HG03571 (cell line): ENCODE results near the gene SCN7A.

ENCODE experiments used
- ATAC-seq: cut with Tn5 transposase; IDR thresholded peaks from one replicate; pipeline ENCODE4 v1.9.1; 2021; ENCODE audit not compliant: unreplicated experiment

SCN7A gene

DNA sequence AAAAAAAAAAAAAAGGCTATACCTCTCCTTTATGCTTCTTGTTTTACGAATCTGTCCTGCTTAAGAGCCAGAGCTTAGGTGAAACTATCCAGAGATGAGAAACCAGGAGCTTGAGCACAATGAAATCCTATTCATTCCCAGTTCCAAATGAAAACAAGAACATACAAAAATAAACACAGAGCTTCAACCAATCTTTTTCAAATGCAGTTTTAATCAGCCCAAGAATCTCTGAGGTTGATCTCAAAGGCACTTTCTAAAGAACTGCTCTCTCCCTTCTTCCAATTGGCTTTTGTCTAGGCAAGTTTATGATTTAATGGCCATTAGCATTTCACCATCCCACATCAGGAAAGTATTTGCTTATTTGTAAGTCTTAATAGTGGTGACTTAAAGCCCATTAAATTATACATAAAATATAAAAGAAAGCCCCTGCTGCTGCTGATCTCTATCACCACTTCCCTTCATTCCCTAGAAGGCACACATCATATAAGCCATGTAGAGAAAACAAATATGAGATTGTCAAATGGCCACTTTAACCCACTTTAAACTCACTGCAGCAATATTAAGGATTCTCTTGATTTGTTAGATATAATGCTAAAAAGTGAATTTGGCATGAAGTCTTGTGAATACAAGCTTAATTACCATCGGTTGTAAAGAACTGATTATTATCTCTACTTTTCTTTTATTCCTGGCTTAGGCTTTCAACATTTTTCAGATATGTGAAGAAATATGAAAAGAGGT, 89.0 kb downstream of the SCN7A start:
- ATAC-seq: no peak

GRCh38 chr2:166394245-166394644, 99.8 kb downstream of the SCN7A start:
- no peak for ATAC-seq

- ATAC-seq: no peak
Measured at GRCh38 chr2:166393008-166393407, 101.0 kb downstream of the SCN7A start.

DNA sequence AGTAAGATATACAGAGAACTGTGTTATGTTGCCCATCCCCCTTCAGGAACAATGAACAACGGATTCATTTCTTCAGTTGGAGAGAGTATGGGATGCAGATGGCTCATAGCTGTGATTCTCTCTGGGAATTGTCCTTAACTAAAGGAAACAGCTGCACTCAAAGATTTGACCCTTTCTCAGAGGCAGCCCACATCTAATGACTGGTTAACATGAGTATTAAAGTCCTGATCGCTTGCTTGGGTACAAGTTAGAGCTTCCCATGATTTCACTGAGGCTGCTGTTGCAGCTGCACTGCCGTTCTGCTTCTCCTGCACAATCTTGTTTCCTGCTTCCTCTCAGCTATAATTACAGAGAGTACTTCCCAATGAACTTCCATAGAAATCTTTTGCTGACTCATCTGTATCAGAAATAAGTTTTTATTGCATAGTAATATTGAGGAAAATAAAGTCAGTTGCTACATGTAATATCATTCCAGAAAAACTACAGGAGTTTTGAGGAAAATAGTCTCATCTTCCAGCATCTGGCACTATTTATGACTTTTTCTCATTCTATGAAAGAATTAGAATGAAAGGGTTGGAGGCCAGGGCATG, 105.5 kb downstream of the SCN7A start:
- no peak for ATAC-seq

DNA sequence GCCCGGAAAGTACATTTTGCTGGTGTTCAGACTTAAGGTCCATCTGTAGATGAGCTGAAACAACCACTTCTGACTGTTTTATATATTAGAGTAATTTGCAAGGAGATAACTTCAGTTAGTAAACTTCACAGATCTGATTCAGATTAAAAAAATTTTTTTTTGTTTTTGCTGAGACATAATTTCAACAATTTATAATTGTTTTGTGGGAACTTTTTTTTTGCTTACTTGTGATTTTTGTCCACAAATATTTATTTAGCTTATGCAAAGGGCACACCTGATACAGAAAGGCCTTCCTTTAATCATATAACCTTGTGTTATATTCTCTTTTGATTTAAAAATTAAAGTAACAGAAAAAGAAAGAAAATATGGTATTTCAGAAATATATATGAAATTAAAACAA, 108.7 kb downstream of the SCN7A start:
- ATAC-seq: no peak

- ATAC-seq: no peak
Measured at GRCh38 chr2:166384774-166385173, 109.3 kb downstream of the SCN7A start.

DNA sequence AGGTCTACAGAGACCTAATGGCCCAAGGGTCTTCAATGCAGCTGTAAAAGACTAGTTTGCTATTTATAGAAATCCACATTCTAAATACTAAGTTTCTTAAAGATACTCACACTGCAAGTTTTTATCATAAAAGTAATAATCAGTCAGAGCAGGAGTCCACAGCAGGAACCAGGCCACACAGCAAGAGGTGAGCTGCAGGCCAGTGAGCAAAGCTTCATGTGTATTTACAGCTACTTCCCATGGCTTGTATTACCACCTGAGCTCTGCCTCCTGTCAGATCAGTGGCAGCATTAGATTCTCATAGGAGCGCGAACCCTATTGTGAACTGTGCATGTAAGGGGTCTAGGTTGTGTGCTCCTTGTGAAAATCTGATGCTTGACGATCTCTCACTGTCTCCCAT, 111.6 kb downstream of the SCN7A start:
- no peak for ATAC-seq

GRCh38 chr2:166380615-166381014, 113.4 kb downstream of the SCN7A start:
- no peak for ATAC-seq

- no peak for ATAC-seq
Measured at GRCh38 chr2:166376873-166377272, 117.2 kb downstream of the SCN7A start.

GRCh38 chr2:166376488-166376828, 117.6 kb downstream of the SCN7A start:
- ATAC-seq: no peak

DNA sequence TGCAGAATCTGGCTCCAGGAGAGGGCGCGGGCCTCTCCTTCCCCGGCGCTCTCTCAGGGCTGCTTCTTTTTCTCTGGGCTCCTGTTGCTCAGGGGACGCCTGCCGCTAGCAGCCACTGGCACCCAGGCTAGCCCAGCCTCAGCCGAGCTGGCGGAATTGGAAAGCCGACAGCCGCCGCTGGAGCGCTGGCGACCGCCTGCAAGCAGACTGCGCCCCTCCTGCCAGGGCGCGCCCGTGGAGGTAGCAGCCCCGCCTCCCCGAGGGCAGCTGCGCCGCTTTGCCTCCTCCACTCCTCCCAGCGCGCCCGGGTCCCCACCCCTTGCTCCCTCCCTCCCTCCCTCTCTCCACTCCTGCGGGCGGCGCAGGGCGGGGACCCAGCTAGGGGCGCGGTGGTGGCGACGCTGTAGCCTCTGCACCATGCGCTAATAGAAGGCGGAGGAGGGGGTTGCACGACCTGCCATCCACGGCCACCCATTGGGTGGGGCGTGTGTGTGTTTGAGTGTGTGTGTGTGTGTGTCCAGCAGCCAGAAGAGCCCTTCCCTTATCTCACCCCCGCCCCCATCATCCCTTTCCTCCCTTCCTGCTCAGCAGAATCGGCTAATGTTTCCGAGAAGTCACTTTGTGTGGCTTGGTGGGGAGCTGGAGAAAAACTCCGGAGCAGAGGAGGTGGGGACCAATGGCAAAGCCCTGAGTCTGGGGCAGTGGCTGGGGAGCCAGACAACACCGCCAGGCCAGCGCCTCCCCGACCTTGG, 118.1 kb downstream of the SCN7A start, which contains the start of gene SCN9A:
Gene SCN9A (minus strand): TSS at position 209 of the 752 bp plus-strand sequence. CDS start 64,188 bp downstream, outside the sequence.
- ATAC-seq: peak; percentile 50

DNA sequence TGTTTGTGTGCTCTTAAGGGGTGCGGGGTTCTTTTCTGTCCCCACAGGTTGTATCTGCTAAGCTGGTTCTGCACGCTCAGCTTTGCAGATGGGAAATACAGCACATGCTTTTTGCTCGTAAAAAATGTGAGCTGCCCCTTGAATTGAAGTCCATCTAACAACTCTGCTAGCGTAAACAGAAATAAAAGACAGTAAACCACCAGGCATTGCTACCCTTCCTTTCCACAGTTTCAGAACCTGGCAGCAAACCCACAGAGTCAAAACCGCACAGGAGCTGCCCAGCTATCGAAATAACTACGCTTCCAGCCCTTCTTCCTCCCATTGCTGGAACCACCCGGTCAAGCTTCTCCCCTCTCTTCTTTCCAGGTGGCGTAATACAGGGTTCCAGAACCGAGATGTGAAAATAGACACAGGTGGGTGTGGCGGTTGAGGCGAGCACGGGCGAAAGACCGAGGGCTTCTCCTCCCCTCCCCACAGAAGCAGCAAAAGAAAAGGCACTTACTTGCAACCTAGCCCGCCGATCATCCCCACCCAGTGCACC, 118.8 kb downstream of the SCN7A start:
- no peak for ATAC-seq

DNA sequence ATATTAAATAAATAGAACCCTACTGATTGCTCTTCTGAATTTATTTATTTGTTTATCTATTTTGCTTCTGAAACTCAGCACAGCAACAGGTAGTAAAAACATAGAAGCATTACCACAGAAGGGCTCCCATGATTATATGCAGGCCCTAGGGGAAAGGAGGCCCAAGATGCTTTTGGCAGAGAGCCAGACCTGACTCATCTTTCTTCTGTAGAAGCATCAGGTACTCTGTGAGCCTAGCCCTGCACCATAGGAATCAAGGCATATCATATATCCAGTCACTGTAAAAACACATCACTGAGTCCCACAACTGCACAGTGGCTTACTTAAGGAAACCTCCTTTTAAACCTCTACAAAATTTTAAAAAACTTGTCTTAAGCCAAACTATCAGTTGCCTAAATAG, 120.1 kb downstream of the SCN7A start:
- ATAC-seq: no peak

DNA sequence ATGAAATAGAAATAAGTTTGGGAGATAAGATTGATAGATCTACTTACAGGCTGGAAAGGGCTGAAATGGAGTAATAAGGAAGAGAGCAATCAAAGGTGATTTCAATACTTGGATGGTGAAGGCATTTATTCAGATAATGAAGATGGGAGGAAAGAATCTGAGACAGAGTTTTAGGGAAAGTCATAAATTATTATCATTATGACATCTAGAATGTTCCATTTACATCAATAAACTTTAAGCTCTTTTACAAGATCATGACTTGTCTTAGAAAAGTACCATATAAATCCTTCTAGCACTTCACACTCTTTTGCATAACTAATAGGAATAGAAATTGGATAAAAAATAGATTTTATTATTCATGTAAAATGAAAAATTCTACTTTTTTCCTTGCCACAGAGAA, 120.5 kb downstream of the SCN7A start:
- no peak for ATAC-seq

GRCh38 chr2:166373105-166373504, 120.9 kb downstream of the SCN7A start:
- ATAC-seq: no peak

GRCh38 chr2:166372046-166372445, 122.0 kb downstream of the SCN7A start:
- ATAC-seq: no peak

- ATAC-seq: no peak
Measured at GRCh38 chr2:166365803-166366420, 128.1 kb downstream of the SCN7A start.

DNA sequence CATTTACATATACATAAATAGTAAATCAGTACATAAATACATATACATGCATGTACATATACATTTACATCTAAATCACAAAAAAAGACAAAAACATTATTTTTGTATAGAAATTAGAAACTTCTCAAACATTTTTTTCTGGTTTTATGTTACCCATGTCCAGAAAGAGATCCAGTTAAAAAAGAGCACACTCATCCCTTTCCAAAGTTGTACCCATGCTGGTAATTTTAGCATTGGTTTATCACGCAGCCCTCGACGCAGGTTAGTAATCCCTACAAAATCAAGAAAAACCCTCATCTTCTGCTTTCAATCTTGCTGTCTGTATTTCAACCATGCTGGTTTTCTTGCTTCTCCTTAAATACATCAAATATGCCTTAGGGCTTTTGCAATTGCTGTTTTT, 128.8 kb downstream of the SCN7A start:
- ATAC-seq: no peak

- no peak for ATAC-seq
Measured at GRCh38 chr2:166364476-166365161, 129.4 kb downstream of the SCN7A start.

GRCh38 chr2:166361351-166362153, 132.5 kb downstream of the SCN7A start:
- no peak for ATAC-seq
